Measurements from ENCODE around the gene NEGR1.

- TF ChIP-seq, protein P1, sequence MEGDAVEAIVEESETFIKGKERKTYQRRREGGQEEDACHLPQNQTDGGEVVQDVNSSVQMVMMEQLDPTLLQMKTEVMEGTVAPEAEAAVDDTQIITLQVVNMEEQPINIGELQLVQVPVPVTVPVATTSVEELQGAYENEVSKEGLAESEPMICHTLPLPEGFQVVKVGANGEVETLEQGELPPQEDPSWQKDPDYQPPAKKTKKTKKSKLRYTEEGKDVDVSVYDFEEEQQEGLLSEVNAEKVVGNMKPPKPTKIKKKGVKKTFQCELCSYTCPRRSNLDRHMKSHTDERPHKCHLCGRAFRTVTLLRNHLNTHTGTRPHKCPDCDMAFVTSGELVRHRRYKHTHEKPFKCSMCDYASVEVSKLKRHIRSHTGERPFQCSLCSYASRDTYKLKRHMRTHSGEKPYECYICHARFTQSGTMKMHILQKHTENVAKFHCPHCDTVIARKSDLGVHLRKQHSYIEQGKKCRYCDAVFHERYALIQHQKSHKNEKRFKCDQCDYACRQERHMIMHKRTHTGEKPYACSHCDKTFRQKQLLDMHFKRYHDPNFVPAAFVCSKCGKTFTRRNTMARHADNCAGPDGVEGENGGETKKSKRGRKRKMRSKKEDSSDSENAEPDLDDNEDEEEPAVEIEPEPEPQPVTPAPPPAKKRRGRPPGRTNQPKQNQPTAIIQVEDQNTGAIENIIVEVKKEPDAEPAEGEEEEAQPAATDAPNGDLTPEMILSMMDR (IDR thresholded peaks at IDR 0.05): no peak
- TF ChIP-seq POLR2A (IDR thresholded peaks at IDR 0.05) (no peak), EP300 (IDR thresholded peaks at IDR 0.05) (no peak)
Observed at GRCh38 chr1:71916894-71917293, 365.4 kb downstream of the NEGR1 start.

All from stomach (tissue), 4 donors.